Activated T-cell treated with anti-CD3 and anti-CD28 coated beads, Interleukin-2, amount 50 U/mL, for 48 hours (primary cell): ENCODE measurements around the gene ANAPC15.
"Not testable (repeated sequence)": the region's sequence is repeated elsewhere in the genome, so short reads cannot be mapped to it uniquely, and the experiment has no call there.

ENCODE experiments used
- DNase-seq, 2 experiments: peaks; one replicate each; pipeline ENCODE4 v3.0.0-alpha.2; 2020

ANAPC15 gene

GRCh38 chr11:72112143-72112977, at the start of gene ANAPC15:
Gene ANAPC15 (minus strand): TSS chr11:72112695. CDS start chr11:72111276, 1,419 bp downstream.
- peak; percentile 99 for DNase-seq

- no peak for DNase-seq
Measured at GRCh38 chr11:72160319-72160718, 47.8 kb upstream of the ANAPC15 start.

DNA sequence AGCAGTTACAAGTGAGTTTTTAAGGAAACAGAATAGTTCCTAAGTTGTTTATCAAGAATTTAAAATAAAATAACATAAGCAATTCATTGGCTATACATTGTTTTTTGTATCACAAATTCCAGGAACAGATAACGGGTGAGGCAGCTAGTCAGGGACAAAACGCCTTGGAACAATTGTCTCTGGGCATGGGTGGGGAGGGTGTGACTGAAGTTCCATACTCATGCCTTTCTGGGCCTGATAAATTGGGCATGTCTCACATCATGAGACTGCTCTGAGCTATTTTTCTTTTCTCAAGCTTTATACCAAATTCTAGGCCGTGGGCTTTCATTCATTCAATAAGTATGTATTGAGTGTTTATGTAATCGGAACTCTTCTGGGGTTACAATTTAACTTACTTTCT, 44.6 kb upstream of the ANAPC15 start:
- DNase-seq, result no peak

- no peak for DNase-seq
Measured at GRCh38 chr11:72155751-72156150, 43.3 kb upstream of the ANAPC15 start.

DNA sequence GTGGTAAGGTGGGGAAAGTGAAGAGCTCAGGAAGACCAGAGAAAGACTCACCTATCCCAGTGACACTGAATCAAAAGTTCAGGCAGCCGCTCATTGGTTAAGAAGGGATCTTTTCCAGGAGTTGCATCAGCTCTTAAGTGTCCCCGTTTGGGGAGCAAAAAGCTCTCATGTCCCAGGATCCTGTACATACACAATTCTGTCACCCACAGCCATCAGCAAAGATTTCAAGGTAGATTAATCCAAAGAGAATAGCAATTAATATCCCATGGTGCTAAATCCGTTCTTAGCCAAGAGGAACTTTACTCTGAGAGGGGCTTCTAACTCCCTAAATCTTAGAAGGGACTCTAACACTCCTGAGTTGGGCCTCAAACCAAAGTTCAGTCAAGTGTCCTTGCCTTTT, 42.3 kb upstream of the ANAPC15 start:
- no peak for DNase-seq

DNA sequence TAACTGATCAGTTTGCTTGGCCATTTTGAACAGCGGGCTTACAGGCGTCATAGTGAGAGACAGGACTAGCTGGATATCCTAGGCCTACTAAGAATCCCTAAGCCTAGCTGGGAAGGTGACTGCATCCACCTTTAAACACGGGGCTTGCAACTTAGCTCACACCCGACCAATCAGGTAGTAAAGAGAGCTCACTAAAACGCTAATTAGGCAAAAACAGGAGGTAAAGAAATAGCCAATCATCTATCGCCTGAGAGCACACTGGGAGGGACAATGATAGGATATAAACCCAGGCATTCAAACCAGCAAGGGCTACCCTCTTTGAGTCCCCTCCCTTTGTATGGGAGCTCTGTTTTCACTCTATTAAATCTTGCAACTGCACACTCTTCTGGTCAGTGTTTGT, 41.4 kb upstream of the ANAPC15 start:
- DNase-seq, result not testable (repeated sequence)

DNA sequence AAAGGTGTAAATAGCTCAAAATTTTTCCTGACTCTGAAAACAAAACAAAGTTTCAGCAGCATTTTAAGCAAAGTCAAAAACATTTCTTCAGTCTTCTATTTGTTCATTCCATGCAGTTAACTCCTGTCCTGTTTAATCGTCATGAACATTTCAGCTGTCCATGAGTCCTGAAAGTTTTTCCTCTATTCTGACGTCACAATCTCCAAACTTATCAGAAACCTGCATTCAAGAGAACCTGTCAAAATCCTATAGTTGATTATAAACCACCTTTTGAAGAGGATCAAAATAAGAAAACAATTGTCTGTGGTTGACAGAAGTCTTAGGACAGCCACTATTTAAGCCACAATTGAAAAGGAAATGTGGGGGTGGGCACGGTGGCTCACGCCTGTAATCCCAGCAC, 38.4 kb upstream of the ANAPC15 start:
- no peak for DNase-seq

DNA sequence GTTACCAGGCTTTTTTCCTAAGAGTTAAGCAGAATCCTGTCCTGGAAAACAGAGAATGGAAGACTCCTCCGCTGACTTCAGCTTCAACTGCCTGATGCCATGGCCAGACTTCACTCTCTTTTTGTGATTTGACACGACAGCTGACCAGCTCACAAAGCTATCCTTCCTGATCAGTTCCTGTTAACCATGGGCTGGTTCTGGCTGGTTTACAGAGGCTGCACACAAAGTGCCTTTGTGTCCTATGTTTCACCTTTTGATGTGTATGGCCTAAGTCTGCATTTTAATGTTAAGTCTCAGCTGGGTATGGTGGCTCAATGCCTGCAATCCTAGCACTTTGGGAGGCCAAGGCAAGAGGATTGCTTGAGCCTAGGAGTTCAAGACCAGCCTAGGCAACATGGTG, 34.1 kb upstream of the ANAPC15 start:
- DNase-seq, result no peak

DNA sequence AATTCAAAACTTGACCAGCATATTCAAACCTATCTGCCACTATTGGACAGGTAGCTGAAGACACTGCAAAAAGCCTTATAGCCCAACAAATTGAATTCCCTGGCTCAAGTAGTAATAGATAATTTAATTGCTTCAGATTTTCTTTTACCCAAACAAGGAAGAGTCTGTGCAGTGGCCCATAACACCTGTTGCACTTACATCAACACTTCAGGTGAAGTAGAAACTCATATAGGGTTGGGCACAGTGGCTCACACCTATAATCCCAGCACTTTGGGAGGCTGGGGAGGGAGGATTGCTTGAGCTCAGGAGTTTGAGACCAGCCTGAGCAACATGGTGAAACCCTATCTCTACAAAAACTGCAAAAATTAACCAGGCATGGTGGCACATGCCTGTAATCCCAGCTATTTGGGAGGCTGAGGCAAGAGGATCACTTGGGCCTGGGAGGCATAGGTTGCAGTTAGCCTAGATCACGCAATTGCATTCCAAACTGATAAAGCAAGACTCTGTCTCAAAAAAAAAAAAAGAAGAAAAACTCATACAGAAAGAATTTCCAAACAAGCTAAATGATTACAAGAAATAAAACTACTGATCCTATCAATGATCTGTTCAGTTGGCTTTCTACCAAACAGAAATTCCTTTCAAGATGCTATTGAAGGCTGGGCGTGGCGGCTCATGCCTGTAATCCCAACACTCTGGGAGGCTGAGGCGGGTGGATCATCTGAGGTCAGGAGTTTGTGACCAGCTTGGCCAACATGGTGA, 32.5 kb upstream of the ANAPC15 start:
- DNase-seq, result no peak

GRCh38 chr11:72142543-72142942, 30.0 kb upstream of the ANAPC15 start:
- DNase-seq, result not testable (repeated sequence)

DNA sequence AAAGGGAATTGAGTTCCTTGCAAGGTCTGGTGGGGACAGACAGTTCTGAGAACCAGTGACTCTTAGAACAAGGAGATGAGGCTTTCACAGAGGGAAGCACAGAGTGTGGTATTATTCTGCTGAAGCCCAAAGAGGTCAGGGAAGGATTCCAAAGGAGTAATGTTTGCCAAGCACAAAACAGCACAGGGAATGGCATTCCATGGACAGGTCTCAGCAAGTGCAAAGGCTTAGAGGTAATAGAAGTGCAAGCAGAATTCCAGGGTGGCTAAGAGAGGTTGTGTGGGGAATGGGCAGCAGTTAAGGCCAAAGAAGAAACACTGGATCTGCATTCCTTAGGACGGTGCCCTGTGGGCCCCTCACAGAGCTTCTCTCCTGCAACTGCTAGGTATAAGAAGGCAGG, 29.6 kb upstream of the ANAPC15 start:
- DNase-seq, result not testable (repeated sequence)

- DNase-seq, result peak; percentile 46 to 48
Measured at GRCh38 chr11:72141066-72141465, 28.6 kb upstream of the ANAPC15 start.

DNA sequence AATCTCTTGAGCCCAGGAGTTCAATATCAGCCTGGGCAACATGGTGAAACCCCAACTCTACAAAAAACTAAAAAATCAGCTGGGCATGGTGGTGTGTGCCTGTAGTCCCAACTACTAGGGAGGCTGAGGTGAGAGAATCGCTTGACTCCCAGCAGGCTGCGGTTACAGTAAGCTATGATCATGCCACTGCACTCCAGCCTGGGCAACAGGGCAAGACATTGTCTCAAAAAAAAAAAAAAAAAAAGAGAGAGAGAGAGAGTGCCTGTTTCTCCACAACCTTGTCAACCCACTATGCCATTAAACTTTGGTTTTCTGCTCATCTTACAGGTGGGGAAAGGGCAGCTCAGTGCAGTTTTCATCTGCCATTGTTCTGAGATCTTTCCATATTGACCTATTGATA, 28.2 kb upstream of the ANAPC15 start:
- no peak for DNase-seq

DNA sequence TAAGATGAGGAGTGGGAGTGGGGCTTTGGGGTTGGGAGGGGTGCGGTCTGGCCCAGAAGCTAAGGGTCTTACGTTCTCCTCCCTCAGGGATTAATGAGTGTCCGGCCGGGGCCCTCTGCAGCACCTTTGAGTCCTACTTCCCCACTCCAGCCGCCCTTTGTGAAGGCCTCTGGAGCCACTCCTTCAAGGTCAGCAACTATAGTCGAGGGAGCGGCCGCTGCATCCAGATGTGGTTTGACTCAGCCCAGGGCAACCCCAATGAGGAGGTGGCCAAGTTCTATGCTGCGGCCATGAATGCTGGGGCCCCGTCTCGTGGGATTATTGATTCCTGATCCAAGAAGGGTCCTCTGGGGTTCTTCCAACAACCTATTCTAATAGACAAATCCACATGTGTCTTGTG, 27.0 kb upstream of the ANAPC15 start:
- no peak for DNase-seq

- DNase-seq, result no peak
Measured at GRCh38 chr11:72138821-72139390, 26.4 kb upstream of the ANAPC15 start.

DNA sequence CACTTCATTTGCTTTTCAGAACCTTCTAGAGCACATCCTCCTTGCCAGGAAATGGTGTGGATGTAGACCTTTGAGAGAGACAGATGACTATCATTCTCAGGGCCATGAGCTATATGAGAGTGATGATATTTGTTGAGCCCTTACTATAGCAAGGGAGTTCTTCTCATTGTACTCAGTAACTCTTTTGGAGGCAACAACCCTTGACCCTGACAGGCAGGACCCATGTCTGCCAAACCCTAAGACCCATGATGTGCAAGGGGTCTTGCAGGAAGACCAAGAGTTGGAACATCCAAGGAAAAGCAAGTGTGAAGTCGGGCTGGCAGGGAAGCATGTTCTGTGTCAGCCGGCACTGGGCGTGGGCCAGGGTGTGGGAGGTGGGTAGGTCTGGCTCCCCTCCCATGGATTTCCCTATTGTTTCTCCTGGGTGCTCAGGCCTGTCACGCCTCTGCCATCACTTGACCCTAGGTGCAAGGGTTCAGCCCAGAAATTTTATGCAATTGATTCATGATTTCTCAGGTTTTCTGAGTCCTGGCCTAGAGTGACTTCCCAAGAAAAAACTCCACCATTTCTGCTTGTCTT, 24.3 kb upstream of the ANAPC15 start:
- DNase-seq, result no peak

GRCh38 chr11:72135891-72136683, 23.6 kb upstream of the ANAPC15 start:
- DNase-seq, result no peak

DNA sequence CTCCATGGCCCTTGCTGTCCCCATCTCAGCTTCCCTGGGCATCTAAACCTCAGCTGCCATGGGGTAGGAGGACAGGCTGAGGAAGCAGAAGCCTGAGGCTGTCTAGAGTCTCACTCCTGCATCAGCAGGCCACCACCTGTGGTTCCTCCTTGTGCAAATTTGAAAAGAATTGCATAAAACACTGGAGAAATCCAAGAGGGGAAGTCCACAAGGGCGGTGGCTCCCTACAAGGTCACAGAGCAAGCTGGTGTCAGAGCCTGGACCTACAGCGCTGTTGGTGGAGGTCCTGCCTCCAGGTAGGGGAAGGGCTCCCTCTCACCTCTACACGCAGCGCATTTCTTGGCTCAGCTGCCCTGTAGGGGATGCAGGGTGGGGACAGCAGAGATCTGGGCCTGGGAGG, 23.0 kb upstream of the ANAPC15 start, which contains the start of gene FOLR3:
Gene FOLR3 (plus strand): TSS at position 253 of the 400 bp plus-strand sequence. CDS start 228 bp downstream, outside the sequence.
- DNase-seq, result not testable (repeated sequence)

DNA sequence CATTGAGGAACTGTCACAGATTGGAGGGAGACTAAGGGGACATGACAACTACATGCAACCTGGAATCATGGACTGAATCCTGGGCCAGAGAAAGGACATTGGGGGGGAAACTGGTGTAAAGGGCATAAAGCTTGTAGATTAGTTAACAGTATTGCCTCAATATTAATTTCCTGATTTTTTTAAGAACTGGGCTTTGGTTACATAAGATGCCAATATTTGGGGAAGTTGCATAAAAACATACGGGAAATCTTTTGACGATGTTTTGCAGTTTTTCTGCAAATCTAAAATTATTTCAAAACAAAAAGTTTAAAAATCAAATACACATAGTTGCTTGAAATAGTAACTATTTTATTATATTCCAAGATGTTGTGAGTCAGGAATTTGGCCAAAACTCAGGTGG, 20.2 kb upstream of the ANAPC15 start:
- no peak for DNase-seq

DNA sequence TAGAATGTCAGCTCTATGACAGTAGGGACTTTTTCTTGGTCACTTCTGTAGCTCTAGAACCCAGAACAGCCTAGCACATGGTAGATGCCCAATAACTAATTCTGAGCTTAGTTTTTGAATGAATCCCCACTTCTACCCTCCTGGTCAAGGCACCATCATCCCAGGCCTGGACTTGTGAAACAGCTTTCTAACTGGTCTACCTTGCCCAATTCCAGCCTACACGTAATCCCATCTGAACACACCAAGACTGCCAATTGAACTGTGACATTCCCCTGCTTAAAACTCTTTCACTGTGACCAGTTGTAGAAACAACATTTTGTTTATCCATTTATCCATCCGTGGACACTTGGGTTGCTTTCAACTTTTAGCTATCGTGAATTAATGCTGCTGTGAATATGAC, 16.9 kb upstream of the ANAPC15 start:
- no peak for DNase-seq

- no peak for DNase-seq
Measured at GRCh38 chr11:72127923-72128322, 15.4 kb upstream of the ANAPC15 start.

- no peak for DNase-seq
Measured at GRCh38 chr11:72125956-72126355, 13.5 kb upstream of the ANAPC15 start.
